Liver (tissue), 2 donors: ENCODE data around the gene C3orf52.

Source experiments
- CTCF ChIP-seq: fragments of 150-350 bp; IDR thresholded peaks from 2 replicates; pipeline ENCODE4 v1.5.1; 2017; ENCODE audit warnings: improper control_type of control experiment, low read depth, low read length; ENCODE audit not compliant: missing input control
- YY1 ChIP-seq: IDR thresholded peaks from 2 replicates; pipeline ENCODE4 v1.6.1; 2016; ENCODE audit warnings: antibody characterized with exemption, mild to moderate bottlenecking
- donor health status: healthy.

DNA sequence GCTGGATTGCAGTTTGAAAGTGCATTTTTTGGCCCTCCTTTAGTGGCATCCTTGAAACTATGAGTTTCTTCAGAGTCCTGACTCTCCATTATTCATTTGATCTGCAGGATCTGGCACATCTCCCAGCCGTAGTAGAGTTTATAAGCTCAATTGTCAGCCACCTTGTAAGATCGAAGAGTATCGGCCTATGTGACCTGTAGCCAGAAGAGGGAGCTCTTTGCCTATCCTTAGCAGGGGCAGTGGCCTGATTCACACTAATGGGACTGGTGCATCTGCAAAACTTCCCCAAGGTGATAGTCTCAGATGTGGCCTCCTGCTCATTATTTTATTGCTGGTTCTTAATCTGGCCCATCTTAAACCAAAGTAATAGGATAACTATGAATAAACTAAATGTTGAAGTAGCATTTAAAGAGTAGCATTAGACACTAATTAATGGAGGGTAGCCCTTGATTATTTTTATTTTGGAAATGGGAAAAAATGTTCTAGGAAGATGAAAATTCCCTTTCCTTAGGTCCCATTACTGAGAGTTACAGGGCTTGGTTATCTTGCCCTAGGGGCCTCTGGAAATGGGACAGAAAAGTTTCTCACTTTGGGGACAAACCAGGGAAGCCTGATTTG lies 25.7 kb downstream of the C3orf52 start:
- TF ChIP-seq YY1 (no peak), CTCF (peak; percentile 65)
